Stimulated activated CD8-positive, alpha-beta memory T cell treated with anti-CD3 and anti-CD28 coated beads, Interleukin-12 subunit alpha, Interleukin-12 subunit beta, amount 100 ng/mL, for 24 hours (primary cell): Measurements from ENCODE around the gene EEPD1.

Experiments
- DNase-seq: peaks from one replicate; pipeline ENCODE4 v3.0.0-alpha.2; 2020; ENCODE audit errors: extremely low read depth

Gene EEPD1

DNA sequence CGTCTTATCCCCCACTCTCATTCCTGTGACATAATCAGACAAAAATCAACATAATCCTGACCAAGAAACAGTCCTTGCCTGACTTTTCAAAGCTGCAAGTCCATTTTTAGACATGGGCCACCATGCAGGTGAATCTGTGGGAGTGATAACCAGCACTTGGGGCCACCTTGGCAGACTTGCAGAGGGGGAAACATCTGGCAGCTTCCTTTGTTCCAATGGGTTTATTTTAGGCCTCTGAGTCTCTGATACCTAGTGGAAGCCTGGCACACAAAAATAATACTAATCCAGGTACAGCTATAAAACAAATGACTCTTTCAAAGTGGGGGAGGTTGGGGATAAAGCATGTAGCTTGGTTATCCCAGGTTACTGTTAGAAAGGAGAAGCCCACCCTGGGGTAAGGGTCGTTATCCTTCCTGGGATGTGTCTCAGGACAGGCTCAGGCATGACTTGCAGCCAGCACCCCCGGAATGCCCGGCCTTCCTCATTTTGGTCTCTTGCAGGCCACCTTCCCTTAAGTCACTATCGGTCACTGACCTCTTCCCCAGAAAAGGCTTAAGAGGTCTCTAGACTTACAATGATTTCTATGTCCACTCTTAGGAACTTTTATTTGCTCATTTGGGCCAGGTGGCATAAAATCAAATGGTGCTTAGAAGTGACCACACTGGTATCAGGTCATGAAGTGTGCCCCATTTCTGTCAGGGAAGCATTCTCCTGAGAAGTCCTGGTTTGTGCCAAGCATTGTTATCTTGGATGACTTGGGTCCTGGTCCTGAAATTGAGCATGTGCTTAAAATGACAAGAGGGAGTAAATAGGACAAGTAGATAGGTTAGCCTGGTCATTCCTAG, 37.6 kb downstream of the EEPD1 start:
- no peak for DNase-seq

GRCh38 chr7:36191292-36191920, 38.4 kb downstream of the EEPD1 start:
- DNase-seq, result no peak

DNA sequence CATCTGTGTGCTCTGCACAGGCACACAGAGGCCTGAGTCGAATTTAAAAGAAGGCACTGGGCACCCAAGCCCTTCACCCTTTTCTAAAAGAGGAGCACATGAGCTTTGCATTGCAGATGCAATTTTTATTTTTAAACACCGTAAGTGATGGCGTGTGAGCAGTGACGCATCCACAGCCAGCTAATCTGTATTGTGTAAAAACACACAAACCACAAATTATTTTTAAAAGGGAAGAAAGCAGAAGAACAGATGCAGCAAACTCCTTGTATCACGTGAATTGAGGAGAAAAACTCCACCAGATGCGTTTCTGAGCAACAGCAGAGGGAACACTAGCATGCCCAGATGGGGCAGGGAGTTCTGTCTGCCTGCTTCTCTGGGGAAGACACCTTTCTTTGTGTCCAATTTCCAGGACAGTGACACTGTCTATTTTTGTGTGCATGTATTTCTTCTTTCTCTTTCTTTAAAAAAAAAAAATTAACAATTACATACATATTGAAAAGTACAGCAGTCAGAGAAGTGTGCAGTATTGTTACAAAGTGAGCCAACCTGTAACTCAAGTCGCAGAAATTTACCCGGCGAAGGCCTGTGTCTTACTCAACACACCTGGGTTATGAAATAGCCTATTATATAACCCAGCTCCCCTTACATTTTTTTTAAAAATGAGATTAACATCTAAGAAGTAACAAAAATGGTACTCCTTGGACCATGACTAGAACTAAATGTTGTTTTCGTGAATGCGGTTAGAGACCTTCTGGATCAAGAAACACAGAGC, 39.2 kb downstream of the EEPD1 start:
- no peak for DNase-seq

- DNase-seq, result no peak
Measured at GRCh38 chr7:36192877-36193276, 39.8 kb downstream of the EEPD1 start.

GRCh38 chr7:36198854-36199266, 45.8 kb downstream of the EEPD1 start:
- no peak for DNase-seq

- no peak for DNase-seq
Measured at GRCh38 chr7:36199329-36199728, 46.3 kb downstream of the EEPD1 start.

DNA sequence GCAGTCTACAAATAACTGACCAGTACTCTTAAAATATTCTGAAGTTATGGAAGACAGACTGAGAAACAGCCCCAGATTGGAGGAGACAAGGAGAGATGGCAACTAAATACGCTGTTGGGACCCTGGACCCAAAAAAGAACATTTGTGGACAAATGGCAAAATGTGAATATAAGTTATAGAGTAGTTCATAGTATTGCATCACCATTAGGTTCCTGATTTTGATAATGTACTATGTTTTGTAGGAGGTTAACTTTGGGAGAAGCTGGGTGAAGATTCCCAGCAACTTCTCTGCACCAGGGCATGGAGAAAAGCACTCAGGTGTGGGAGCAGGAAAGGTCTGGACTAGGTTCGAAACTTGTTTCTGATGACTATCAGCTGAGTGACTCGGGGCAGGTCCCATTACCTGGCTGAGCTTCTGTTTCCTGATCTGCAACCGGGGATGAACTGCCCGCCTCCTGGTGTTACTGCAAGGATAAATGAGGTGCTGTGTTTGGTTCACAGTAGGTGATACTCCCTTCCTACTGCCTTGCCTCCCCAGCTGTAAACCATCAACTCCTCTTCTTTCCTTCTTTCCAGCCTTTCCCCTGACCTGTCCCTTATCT, 48.2 kb downstream of the EEPD1 start:
- no peak for DNase-seq

GRCh38 chr7:36202398-36202797, 49.3 kb downstream of the EEPD1 start:
- DNase-seq, result no peak

GRCh38 chr7:36203071-36203790, 50.2 kb downstream of the EEPD1 start:
- no peak for DNase-seq

DNA sequence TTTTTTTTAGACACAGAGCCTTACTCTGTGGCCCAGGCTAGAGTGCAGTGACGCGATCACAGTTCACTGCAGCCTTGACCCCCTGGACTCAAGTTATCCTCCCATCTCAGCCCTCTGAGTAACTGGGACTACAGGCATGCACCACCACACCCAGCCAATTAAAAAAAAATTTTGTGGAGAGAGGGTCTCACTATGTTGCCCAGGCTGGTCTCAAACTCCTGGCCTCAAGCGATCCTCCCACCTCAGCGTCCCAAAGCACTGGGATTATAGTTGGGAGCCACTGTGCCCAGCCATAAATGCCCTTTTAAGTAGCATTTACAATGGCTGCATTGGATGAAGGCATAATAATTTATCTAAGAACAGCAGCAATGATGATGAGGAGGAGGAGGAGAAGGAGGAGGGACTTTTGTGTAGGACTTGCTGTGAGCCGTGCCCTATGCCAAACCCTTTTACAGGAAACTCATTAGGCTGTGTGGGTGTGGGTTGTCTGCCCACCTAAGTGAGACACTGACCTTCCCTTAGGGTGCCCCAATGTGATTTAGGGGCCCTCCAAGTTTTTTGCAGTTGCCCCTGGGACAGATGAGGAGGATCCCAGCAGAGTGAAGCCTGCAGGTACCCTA, 51.1 kb downstream of the EEPD1 start:
- DNase-seq, result no peak

- DNase-seq, result no peak
Measured at GRCh38 chr7:36204929-36205635, 52.0 kb downstream of the EEPD1 start.

DNA sequence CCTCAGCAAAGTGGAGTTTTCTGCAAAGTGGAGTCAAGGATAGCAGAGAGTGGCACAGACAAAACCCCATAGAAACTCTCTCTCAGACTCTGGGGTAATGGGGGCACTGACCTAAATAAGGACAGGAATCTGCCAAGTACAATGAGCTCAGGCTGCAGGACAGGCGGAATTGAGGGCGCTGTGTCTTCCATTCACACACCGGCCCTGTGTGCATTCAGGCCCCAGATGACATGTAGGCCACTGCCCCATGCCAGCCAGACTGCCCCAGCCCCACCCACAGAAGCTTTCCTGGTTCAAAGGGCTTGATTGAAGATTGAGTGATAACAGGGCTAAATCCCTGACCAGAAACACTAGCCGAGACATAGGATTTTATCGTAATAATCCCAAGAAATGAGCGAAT, 52.7 kb downstream of the EEPD1 start:
- no peak for DNase-seq

DNA sequence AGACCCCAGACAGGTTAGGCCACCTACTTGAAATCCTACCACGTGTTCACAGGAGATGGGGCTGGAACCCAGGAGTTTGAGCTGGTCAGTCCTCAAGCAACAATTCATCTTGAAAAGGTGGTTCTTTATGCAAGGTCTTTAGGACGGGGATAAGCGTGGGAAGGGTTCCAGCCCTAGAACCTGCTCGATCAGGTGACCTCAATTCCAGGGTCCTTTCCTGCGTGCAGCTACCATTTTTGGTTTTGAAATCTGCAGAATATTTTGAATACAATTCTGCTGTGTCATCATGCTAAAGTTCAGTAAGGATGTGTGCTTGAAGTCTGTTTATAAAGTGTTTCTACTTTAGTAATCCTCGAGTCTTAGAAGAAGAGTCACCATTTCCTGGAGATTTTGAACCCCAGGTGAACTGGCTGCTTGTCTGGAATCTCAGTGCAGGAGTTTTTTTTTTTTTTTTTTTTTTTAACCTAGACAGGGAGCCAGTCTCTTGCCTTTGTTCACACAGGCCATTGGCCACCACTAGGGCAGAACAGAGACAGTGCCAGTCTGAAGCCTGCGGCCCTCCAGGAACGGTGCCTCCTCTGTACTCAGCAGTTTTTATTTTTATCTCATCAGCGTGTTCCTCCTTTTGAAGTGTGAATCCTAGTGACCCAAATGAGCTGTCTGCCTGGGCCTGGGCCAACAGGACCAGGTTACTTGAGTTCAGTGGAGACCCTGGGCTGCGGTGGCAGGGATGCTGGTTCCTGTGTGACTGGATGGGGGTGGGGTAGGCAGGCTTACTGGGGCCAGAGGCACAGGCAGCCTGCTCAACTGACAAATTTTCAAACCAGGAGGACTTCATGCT, 54.6 kb downstream of the EEPD1 start:
- no peak for DNase-seq

GRCh38 chr7:36208426-36208825, 55.4 kb downstream of the EEPD1 start:
- DNase-seq, result no peak

- no peak for DNase-seq
Measured at GRCh38 chr7:36208997-36209813, 56.2 kb downstream of the EEPD1 start.

- DNase-seq, result no peak
Measured at GRCh38 chr7:36209814-36210183, 56.7 kb downstream of the EEPD1 start.

GRCh38 chr7:36210291-36210922, 57.4 kb downstream of the EEPD1 start:
- DNase-seq, result no peak
